K562 treated with DMSO at 1 percent for 4 hours (cell line): Measurements from ENCODE around the gene CAMK4. TPM values are rescaled to one million over a fixed set of nuclear protein-coding genes. Genes with fewer than 3 reads are reported as not detected.

Experiments
- total RNA-seq: library from RNA; unstranded; fragments of 300-600 nt; gene quantifications from 2 replicates; pipeline ENCODE4 v1.2.3, GENCODE V29; 2022; ENCODE audit not compliant: insufficient read depth

The CAMK4 gene
- total RNA-seq, result 0.05 TPM in 1 of 2 replicates, not detected in the other

GRCh38 chr5:111223787-111224560 lies at the start of gene CAMK4:
Gene CAMK4 (plus strand): TSS chr5:111224384. CDS start chr5:111224484, 100 bp downstream.

GRCh38 chr5:111512375-111513130 lies 288.4 kb downstream of the CAMK4 start, which contains the start of gene STARD4:
Gene STARD4 (minus strand): TSS chr5:111512535. CDS start chr5:111507433, 5,102 bp downstream.

Other genes with a start within 250 kb of the CAMK4 start
- 1.2 and 1.9 TPM in 2 replicates for gene TSLP, start 152.7 kb upstream of the CAMK4 start, total RNA-seq
- 6.5 and 11.0 TPM in 2 replicates for gene WDR36, start 132.0 kb upstream of the CAMK4 start, total RNA-seq